ENCODE data around the gene ZIC1. TPM values are rescaled to one million over a fixed set of nuclear protein-coding genes. Genes with fewer than 3 reads are reported as not detected.
A peak's percentile ranks its signal among the peaks of the same experiment; 100 is the strongest.

Gene ZIC1
- total RNA-seq, 2 donors from 2014 or later, result not detected

- Mint-ChIP-seq H3K9me3 (no peaks in the 10 kb centered on the region), H3K36me3 (ENCODE audit: low read depth) (no peaks in the 10 kb centered on the region), H3K4me1 (peaks cover 12% of the 10 kb centered on the region), H3K27me3 (ENCODE audit: insufficient read depth) (peaks cover 97% of the 10 kb centered on the region), H3K4me3 (no peak overlapping the region), H3K27ac (no peak overlapping the region)
- no peak for TF ChIP-seq CTCF (conservative IDR thresholded peaks at IDR 0.05)
- no peaks in the 10 kb centered on the region for H3K9me3 ChIP-seq (ENCODE audit: control insufficient read depth, low read length)
- DNase-seq, result no peak
- H3K27me3 ChIP-seq (ENCODE audit: control insufficient read depth, insufficient read depth, low read length, poor library complexity, severe bottlenecking), result peaks cover 100% of the 10 kb centered on the region
- no peak overlapping the region for H3K27ac ChIP-seq (ENCODE audit: low read depth, low read length)
- H3K4me3 ChIP-seq (ENCODE audit: low read length), result no peak overlapping the region
- H3K36me3 ChIP-seq (ENCODE audit: control insufficient read depth, insufficient read depth, low read length), result no peaks in the 10 kb centered on the region
- no peak overlapping the region for H3K9ac ChIP-seq (ENCODE audit: extremely low read depth, low read length, poor library complexity, severe bottlenecking)
- WGBS, 2 experiments (ENCODE audit: insufficient coverage in 1 of 2, insufficient read length in 1 of 2), result 2% methylated on average over 14 to 16 of the region's 16 CpGs
- peaks cover 4% of the 10 kb centered on the region for H3K4me1 ChIP-seq (ENCODE audit: control insufficient read depth, insufficient read depth, low read length)
Measured at GRCh38 chr3:147368561-147369221, 40.5 kb upstream of the ZIC1 start.

- Mint-ChIP-seq H3K27me3 (ENCODE audit: insufficient read depth) (peaks cover 97% of the 10 kb centered on the region), H3K36me3 (ENCODE audit: low read depth) (no peaks in the 10 kb centered on the region), H3K9me3 (no peaks in the 10 kb centered on the region), H3K27ac (no peak overlapping the region), H3K4me1 (peaks cover 12% of the 10 kb centered on the region), H3K4me3 (no peak overlapping the region)
- no peaks in the 10 kb centered on the region for H3K9me3 ChIP-seq (ENCODE audit: control insufficient read depth, low read length)
- H3K27ac ChIP-seq (ENCODE audit: low read depth, low read length), result no peak overlapping the region
- no peak for DNase-seq
- WGBS, 2 experiments (ENCODE audit: insufficient coverage in 1 of 2, insufficient read length in 1 of 2), result 0 to 2% methylated on average over 1 to 13 of the region's 13 CpGs
- H3K27me3 ChIP-seq (ENCODE audit: control insufficient read depth, insufficient read depth, low read length, poor library complexity, severe bottlenecking), result peaks cover 100% of the 10 kb centered on the region
- no peak overlapping the region for H3K9ac ChIP-seq (ENCODE audit: extremely low read depth, low read length, poor library complexity, severe bottlenecking)
- H3K4me1 ChIP-seq (ENCODE audit: control insufficient read depth, insufficient read depth, low read length), result peaks cover 4% of the 10 kb centered on the region
- peak overlapping the region; percentile 1 for H3K4me3 ChIP-seq (ENCODE audit: low read length)
- no peak for TF ChIP-seq CTCF (conservative IDR thresholded peaks at IDR 0.05)
- no peaks in the 10 kb centered on the region for H3K36me3 ChIP-seq (ENCODE audit: control insufficient read depth, insufficient read depth, low read length)
Measured at GRCh38 chr3:147369231-147369630, 39.9 kb upstream of the ZIC1 start.

GRCh38 chr3:147369661-147370123 is 39.5 kb upstream of the ZIC1 start:
- no peak overlapping the region for H3K27ac Mint-ChIP-seq
- 2% methylated on average over 12 to 18 of the region's 18 CpGs for WGBS, 2 experiments (ENCODE audit: insufficient coverage in 1 of 2, insufficient read length in 1 of 2)
- peak overlapping the region; percentile 1 for H3K4me3 ChIP-seq (ENCODE audit: low read length)

More at GRCh38 chr3:147369661-147370123, 39.5 kb upstream of the ZIC1 start:
- Mint-ChIP-seq H3K4me3 (no peak overlapping the region), H3K4me1 (peaks cover 12% of the 10 kb centered on the region), H3K36me3 (ENCODE audit: low read depth) (no peaks in the 10 kb centered on the region), H3K27me3 (ENCODE audit: insufficient read depth) (peaks cover 97% of the 10 kb centered on the region), H3K9me3 (no peaks in the 10 kb centered on the region)
- H3K9me3 ChIP-seq (ENCODE audit: control insufficient read depth, low read length), result no peaks in the 10 kb centered on the region
- peaks cover 4% of the 10 kb centered on the region for H3K4me1 ChIP-seq (ENCODE audit: control insufficient read depth, insufficient read depth, low read length)
- peak; percentile 78 for DNase-seq
- TF ChIP-seq CTCF (conservative IDR thresholded peaks at IDR 0.05), result no peak
- H3K36me3 ChIP-seq (ENCODE audit: control insufficient read depth, insufficient read depth, low read length), result no peaks in the 10 kb centered on the region
- peaks cover 100% of the 10 kb centered on the region for H3K27me3 ChIP-seq (ENCODE audit: control insufficient read depth, insufficient read depth, low read length, poor library complexity, severe bottlenecking)
- no peak overlapping the region for H3K27ac ChIP-seq (ENCODE audit: low read depth, low read length)
- H3K9ac ChIP-seq (ENCODE audit: extremely low read depth, low read length, poor library complexity, severe bottlenecking), result no peak overlapping the region

All from endodermal cell (in vitro differentiated cells).